DOHH2 (cell line): Measurements from ENCODE around the gene OLFM2.

Source experiments
- H3F3A ChIP-seq: fragments of 200-600 bp; sonication (generic), shearing (Covaris generic); 2 replicates; pipeline ENCODE4 v1.6.0; 2016; ENCODE audit warnings: antibody characterized with exemption, mild to moderate bottlenecking; ENCODE audit not compliant: control insufficient read depth, insufficient read depth
- H3K27ac ChIP-seq: fragments of 200-600 bp; sonication (generic); 2 replicates; pipeline ENCODE4 v1.5.1; 2014; ENCODE audit warnings: low read depth, mild to moderate bottlenecking, low read length, moderate library complexity
- H3K27me3 ChIP-seq: fragments of 200-600 bp; sonication (generic); 2 replicates; pipeline ENCODE4 v1.6.1; 2014; ENCODE audit warnings: mild to moderate bottlenecking, low read length, mixed read lengths; ENCODE audit not compliant: control insufficient read depth
- H3K36me3 ChIP-seq: fragments of 200-600 bp; sonication (generic); 2 replicates; pipeline ENCODE4 v1.6.1; 2014; ENCODE audit warnings: mild to moderate bottlenecking, low read length, moderate library complexity, mixed read lengths; ENCODE audit not compliant: control insufficient read depth
- H3K4me1 ChIP-seq: fragments of 200-600 bp; sonication (generic); 2 replicates; pipeline ENCODE4 v1.6.1; 2014; ENCODE audit warnings: mild to moderate bottlenecking, low read length, mixed read lengths; ENCODE audit not compliant: control insufficient read depth
- H3K4me2 ChIP-seq: fragments of 200-600 bp; sonication (generic); 2 replicates; pipeline ENCODE4 v1.6.0; 2014; ENCODE audit warnings: mild to moderate bottlenecking, low read length, moderate library complexity
- H3K4me3 ChIP-seq: fragments of 200-600 bp; sonication (generic); 2 replicates; pipeline ENCODE4 v1.5.1; 2014; ENCODE audit warnings: mild to moderate bottlenecking, low read length, mixed read lengths
- H3K79me2 ChIP-seq: fragments of 200-600 bp; sonication (generic); 2 replicates; pipeline ENCODE4 v1.6.1; 2014; ENCODE audit warnings: mild to moderate bottlenecking, low read length, mixed read lengths; ENCODE audit not compliant: control insufficient read depth
- H3K9me2 ChIP-seq: fragments of 200-600 bp; sonication (generic); replicated peaks from 2 replicates; pipeline ENCODE4 v1.6.1; 2014; ENCODE audit warnings: mild to moderate bottlenecking, low read length, mixed read lengths; ENCODE audit not compliant: control insufficient read depth
- H3K9me3 ChIP-seq: fragments of 200-600 bp; sonication (generic); 2 replicates; pipeline ENCODE4 v1.6.1; 2014; ENCODE audit warnings: antibody characterized with exemption, low read length, mixed read lengths; ENCODE audit not compliant: control insufficient read depth, insufficient read depth
- H4K20me1 ChIP-seq: fragments of 200-600 bp; sonication (generic); 2 replicates; pipeline ENCODE4 v1.6.0; 2014; ENCODE audit warnings: low read depth, mild to moderate bottlenecking, antibody characterized with exemption, low read length, moderate library complexity; ENCODE audit not compliant: control insufficient read depth, insufficient read depth
- EZH2phosphoT487 ChIP-seq: fragments of 200-600 bp; sonication (generic); IDR thresholded peaks from 2 replicates; pipeline ENCODE4 v1.6.1; 2017; ENCODE audit warnings: borderline replicate concordance, mild to moderate bottlenecking, antibody characterized with exemption, low read length, moderate library complexity, mixed read lengths
- TF ChIP-seq, protein P1 (sequence below): fragments of 200-600 bp; sonication (generic); IDR thresholded peaks from one replicate; pipeline ENCODE4 v1.5.1; 2014; ENCODE audit warnings: antibody characterized with exemption, mild to moderate bottlenecking, low read depth, low read length; ENCODE audit not compliant: poor library complexity, severe bottlenecking

OLFM2 gene

DNA sequence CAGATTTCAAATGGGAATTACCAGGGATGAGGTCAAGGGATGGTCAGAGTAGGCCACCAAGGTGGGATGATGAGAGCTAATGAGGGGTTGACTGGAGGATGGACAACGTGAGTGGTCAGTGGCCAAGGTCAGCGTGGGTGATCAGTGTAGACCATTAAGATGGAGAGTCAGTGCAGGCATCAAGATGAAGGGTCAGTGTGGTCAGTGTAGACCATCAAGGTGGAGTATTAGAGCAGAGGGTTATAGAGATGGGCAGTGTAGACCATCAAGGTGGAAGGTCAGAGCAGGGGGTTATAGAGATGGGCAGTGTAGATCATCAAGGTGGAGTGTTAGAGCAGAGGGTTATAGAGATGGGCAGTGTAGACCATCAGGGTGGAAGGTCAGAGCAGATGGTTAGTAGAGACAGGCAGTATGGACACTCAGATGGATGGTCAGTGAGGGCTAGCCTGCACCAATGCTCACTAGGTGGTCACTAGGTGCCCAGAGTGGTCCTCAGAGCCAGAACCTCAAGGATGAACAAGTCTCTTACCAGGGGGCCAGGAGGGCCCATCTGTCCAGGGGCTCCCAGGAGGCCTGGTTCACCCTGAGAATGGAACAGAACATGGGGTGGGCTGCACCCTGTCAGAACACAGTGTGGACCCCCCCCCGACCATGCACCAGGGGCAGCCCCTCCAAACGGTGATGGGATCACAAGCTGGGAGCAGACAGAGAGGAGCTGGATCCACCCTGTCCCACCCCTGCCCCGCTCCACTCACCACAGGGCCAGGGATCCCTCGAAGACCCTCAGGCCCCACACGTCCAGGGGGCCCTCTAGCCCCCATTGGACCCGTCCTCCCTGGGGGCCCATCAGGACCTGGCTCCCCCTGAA lies 32.7 kb upstream of the OLFM2 start:
- Histone ChIP-seq H3K4me2 (no peak overlapping the region), H3K79me2 (no peaks in the 10 kb centered on the region), H3K36me3 (no peaks in the 10 kb centered on the region), H3F3A (no peaks in the 10 kb centered on the region), H3K27ac (no peak overlapping the region), H3K9me2 (no peaks in the 10 kb centered on the region), H3K4me3 (no peak overlapping the region), H3K9me3 (no peaks in the 10 kb centered on the region), H3K27me3 (no peaks in the 10 kb centered on the region), H4K20me1 (no peaks in the 10 kb centered on the region), H3K4me1 (no peaks in the 10 kb centered on the region)
- TF ChIP-seq, protein P1, sequence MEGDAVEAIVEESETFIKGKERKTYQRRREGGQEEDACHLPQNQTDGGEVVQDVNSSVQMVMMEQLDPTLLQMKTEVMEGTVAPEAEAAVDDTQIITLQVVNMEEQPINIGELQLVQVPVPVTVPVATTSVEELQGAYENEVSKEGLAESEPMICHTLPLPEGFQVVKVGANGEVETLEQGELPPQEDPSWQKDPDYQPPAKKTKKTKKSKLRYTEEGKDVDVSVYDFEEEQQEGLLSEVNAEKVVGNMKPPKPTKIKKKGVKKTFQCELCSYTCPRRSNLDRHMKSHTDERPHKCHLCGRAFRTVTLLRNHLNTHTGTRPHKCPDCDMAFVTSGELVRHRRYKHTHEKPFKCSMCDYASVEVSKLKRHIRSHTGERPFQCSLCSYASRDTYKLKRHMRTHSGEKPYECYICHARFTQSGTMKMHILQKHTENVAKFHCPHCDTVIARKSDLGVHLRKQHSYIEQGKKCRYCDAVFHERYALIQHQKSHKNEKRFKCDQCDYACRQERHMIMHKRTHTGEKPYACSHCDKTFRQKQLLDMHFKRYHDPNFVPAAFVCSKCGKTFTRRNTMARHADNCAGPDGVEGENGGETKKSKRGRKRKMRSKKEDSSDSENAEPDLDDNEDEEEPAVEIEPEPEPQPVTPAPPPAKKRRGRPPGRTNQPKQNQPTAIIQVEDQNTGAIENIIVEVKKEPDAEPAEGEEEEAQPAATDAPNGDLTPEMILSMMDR: no peak
- no peak for TF ChIP-seq EZH2phosphoT487

DNA sequence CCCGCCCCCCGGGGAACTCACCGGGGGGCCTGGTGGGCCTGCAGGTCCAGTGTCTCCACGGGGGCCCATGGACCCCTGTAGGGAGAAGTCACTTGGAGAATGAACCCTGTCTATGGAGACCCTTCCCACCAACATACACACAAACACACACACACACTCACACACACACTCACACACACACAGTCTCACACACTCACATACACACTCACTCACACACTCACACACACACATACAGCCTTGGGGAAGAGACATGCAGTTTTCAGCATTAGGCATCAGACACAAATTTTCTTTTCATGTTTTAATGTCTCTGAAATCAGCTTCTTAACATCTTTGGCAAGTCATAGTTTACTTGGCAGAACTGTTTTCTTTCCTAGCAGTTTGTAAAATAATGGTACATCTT lies 31.0 kb upstream of the OLFM2 start:
- Histone ChIP-seq H3K4me2 (no peak overlapping the region), H3K36me3 (no peaks in the 10 kb centered on the region), H3K9me2 (no peaks in the 10 kb centered on the region), H4K20me1 (no peaks in the 10 kb centered on the region), H3K79me2 (no peaks in the 10 kb centered on the region), H3K4me3 (no peak overlapping the region), H3K9me3 (no peaks in the 10 kb centered on the region), H3F3A (no peaks in the 10 kb centered on the region), H3K4me1 (no peaks in the 10 kb centered on the region), H3K27me3 (no peaks in the 10 kb centered on the region), H3K27ac (no peak overlapping the region)
- no peak for TF ChIP-seq EZH2phosphoT487
- TF ChIP-seq, protein P1: no peak

DNA sequence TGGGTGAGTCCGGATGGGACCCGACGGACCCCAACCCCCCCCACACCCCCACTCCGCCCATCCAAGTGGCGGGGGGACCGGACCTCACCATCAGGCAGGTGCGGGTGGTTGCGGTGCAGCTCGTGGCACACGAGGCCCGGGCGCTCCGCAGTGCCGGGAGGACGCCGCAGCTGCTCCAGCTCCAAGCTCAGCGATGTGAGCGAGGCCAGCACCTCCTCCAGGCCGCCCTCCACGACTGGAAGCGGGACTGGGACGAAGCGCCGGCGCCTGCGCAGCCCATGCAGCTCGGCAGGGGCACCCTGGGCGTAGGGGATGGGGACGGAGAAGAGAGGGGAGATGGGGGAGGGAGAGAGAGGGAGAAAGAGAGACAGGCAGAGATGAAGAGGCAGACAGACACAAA lies 30.1 kb upstream of the OLFM2 start:
- Histone ChIP-seq H4K20me1 (no peaks in the 10 kb centered on the region), H3K79me2 (no peaks in the 10 kb centered on the region), H3K36me3 (no peaks in the 10 kb centered on the region), H3K4me3 (no peak overlapping the region), H3K27ac (no peak overlapping the region), H3K4me1 (no peaks in the 10 kb centered on the region), H3K4me2 (no peak overlapping the region), H3K9me3 (no peaks in the 10 kb centered on the region), H3F3A (no peaks in the 10 kb centered on the region), H3K9me2 (no peaks in the 10 kb centered on the region), H3K27me3 (no peaks in the 10 kb centered on the region)
- TF ChIP-seq, protein P1: no peak
- TF ChIP-seq EZH2phosphoT487: no peak
